NCI-H526 (cell line): ENCODE results near the gene USP36.
"Not testable (repeated sequence)": the region's sequence is repeated elsewhere in the genome, so short reads cannot be mapped to it uniquely, and the experiment has no call there.

Experiments
- DNase-seq, 2 experiments: peaks; one replicate each; lab custom pipeline; 2025; lab: John Stamatoyannopoulos, UW

Gene USP36

GRCh38 chr17:78870621-78871020 is 30.0 kb upstream of the USP36 start:
- DNase-seq, result no peak

- DNase-seq, result no peak
Measured at GRCh38 chr17:78868391-78868790, 27.8 kb upstream of the USP36 start.

- DNase-seq, result not testable (repeated sequence)
Measured at GRCh38 chr17:78867046-78867445, 26.4 kb upstream of the USP36 start.

- DNase-seq, result peak; percentile 39 to 81
Measured at GRCh38 chr17:78865682-78866390, 25.2 kb upstream of the USP36 start.

- no peak for DNase-seq
Measured at GRCh38 chr17:78864117-78864516, 23.5 kb upstream of the USP36 start.

- DNase-seq, result no peak
Measured at GRCh38 chr17:78862073-78863023, 21.7 kb upstream of the USP36 start.

- DNase-seq, result no peak
Measured at GRCh38 chr17:78861229-78861628, 20.6 kb upstream of the USP36 start.

- DNase-seq, result no peak
Measured at GRCh38 chr17:78859051-78859450, 18.4 kb upstream of the USP36 start.

GRCh38 chr17:78857266-78857665 is 16.7 kb upstream of the USP36 start:
- DNase-seq, result no peak

- no peak for DNase-seq
Measured at GRCh38 chr17:78855561-78856165, 15.0 kb upstream of the USP36 start.

- no peak for DNase-seq
Measured at GRCh38 chr17:78854508-78854907, 13.9 kb upstream of the USP36 start.

- peak in 1 of 2 experiments; percentile 52 for DNase-seq
Measured at GRCh38 chr17:78853926-78854394, 13.3 kb upstream of the USP36 start.

- peak in 1 of 2 experiments; percentile 14 for DNase-seq
Measured at GRCh38 chr17:78852709-78853121, 12.1 kb upstream of the USP36 start.

GRCh38 chr17:78849026-78849425 is 8.4 kb upstream of the USP36 start:
- no peak for DNase-seq

GRCh38 chr17:78847052-78847451 is 6.4 kb upstream of the USP36 start:
- DNase-seq, result no peak

- DNase-seq, result no peak
Measured at GRCh38 chr17:78844301-78845005, 3.8 kb upstream of the USP36 start.

GRCh38 chr17:78842881-78843565 is 2.4 kb upstream of the USP36 start:
- DNase-seq, result peak; percentile 29 to 70

GRCh38 chr17:78840530-78840779 is 159 bp downstream of the USP36 start:
- DNase-seq, result no peak

- peak in 1 of 2 experiments; percentile 63 for DNase-seq
Measured at GRCh38 chr17:78839762-78840529, 668 bp downstream of the USP36 start.

- no peak for DNase-seq
Measured at GRCh38 chr17:78839235-78839761, 1.3 kb downstream of the USP36 start.
